Neural cell (in vitro differentiated cells): Measurements from ENCODE around the gene MAGI1. TPM values are rescaled to one million over a fixed set of nuclear protein-coding genes. Genes with fewer than 3 reads are reported as not detected.

Experiments
- H2AFZ ChIP-seq: fragments of 200-600, 300-800 bp; sonication (generic), shearing (Covaris generic); 2 replicates; pipeline ENCODE4 v1.6.0; 2014; ENCODE audit warnings: low read depth, mild to moderate bottlenecking, antibody characterized with exemption, low read length, moderate library complexity
- H3F3A ChIP-seq: fragments of 200-600 bp; shearing (Covaris generic); 2 replicates; pipeline ENCODE4 v1.6.1; 2016; ENCODE audit warnings: mild to moderate bottlenecking, moderate library complexity, mixed read lengths, antibody characterized with exemption, low read length; ENCODE audit not compliant: insufficient read depth, poor library complexity, severe bottlenecking
- H3K27ac ChIP-seq: fragments of 200-600, 300-800 bp; sonication (generic), shearing (Covaris generic); 2 replicates; pipeline ENCODE4 v1.5.1; 2014; ENCODE audit warnings: mild to moderate bottlenecking, low read length, moderate library complexity
- H3K27me3 ChIP-seq: fragments of 300-800, 200-600 bp; sonication (generic), shearing (Covaris generic); 2 replicates; pipeline ENCODE4 v1.6.0; 2014; ENCODE audit warnings: mild to moderate bottlenecking, low read depth, low read length, moderate library complexity; ENCODE audit not compliant: insufficient read depth
- H3K36me3 ChIP-seq: fragments of 300-800, 200-600 bp; sonication (generic), shearing (Covaris generic); 2 replicates; pipeline ENCODE4 v1.5.1; 2014; ENCODE audit warnings: mild to moderate bottlenecking, antibody characterized with exemption, low read length, moderate library complexity; ENCODE audit not compliant: insufficient read depth
- H3K4me2 ChIP-seq: fragments of 300-800, 200-600 bp; sonication (generic), shearing (Covaris generic); 2 replicates; pipeline ENCODE4 v1.6.0; 2014; ENCODE audit warnings: mild to moderate bottlenecking, low read length
- H3K4me3 ChIP-seq: fragments of 300-800, 200-600 bp; sonication (generic), shearing (Covaris generic); 2 replicates; pipeline ENCODE4 v1.5.1; 2014; ENCODE audit warnings: mild to moderate bottlenecking, low read length, moderate library complexity
- H3K79me2 ChIP-seq: fragments of 200-600 bp; shearing (Covaris generic); replicated peaks from 2 replicates; pipeline ENCODE4 v1.6.0; 2014; ENCODE audit warnings: mild to moderate bottlenecking, low read length, moderate library complexity; ENCODE audit not compliant: insufficient read depth
- H3K9ac ChIP-seq: fragments of 300-800, 200-600 bp; sonication (generic), shearing (Covaris generic); 2 replicates; pipeline ENCODE4 v1.6.1; 2016; ENCODE audit warnings: mild to moderate bottlenecking, low read length, mixed read lengths
- H3K9me2 ChIP-seq: fragments of 200-600 bp; shearing (Covaris generic); 2 replicates; pipeline ENCODE4 v1.6.1; 2016; ENCODE audit warnings: mild to moderate bottlenecking, low read length, mixed read lengths; ENCODE audit not compliant: insufficient read depth
- H3K9me3 ChIP-seq: fragments of 200-600, 300-800 bp; sonication (generic), shearing (Covaris generic); 2 replicates; pipeline ENCODE4 v1.6.1; 2016; ENCODE audit warnings: mild to moderate bottlenecking, mixed run types, low read length, moderate library complexity, mixed read lengths
- H4K20me1 ChIP-seq: fragments of 200-600 bp; shearing (Covaris generic); 2 replicates; pipeline ENCODE4 v1.6.1; 2016; ENCODE audit warnings: mild to moderate bottlenecking, mixed run types; ENCODE audit not compliant: insufficient read depth
- EP300 ChIP-seq: fragments of 450-650 bp; conservative IDR thresholded peaks from 2 replicates; pipeline ENCODE4 v1.6.1; 2014; ENCODE audit warnings: antibody characterized with exemption, mild to moderate bottlenecking, moderate library complexity; ENCODE audit not compliant: poor library complexity, severe bottlenecking
- EZH2 ChIP-seq: fragments of 200-600, 300-800 bp; shearing (Covaris generic), sonication (generic); IDR thresholded peaks from 2 replicates; pipeline ENCODE4 v1.6.1; 2014; ENCODE audit warnings: antibody characterized with exemption, low read length, borderline replicate concordance, mild to moderate bottlenecking; ENCODE audit not compliant: insufficient read depth, poor library complexity, severe bottlenecking
- MXI1 ChIP-seq: fragments of 450-650 bp; conservative IDR thresholded peaks from 2 replicates; pipeline ENCODE4 v1.6.1; 2014; ENCODE audit warnings: antibody characterized with exemption, mild to moderate bottlenecking; ENCODE audit not compliant: poor library complexity, severe bottlenecking
- POLR2AphosphoS5 ChIP-seq: IDR thresholded peaks from 2 replicates; pipeline ENCODE4 v1.6.1; 2012
- RAD21 ChIP-seq: fragments of 450-650 bp; conservative IDR thresholded peaks from 2 replicates; pipeline ENCODE4 v1.6.1; 2014; ENCODE audit warnings: antibody characterized with exemption, mild to moderate bottlenecking, moderate library complexity
- SMC3 ChIP-seq: fragments of 450-650 bp; conservative IDR thresholded peaks from 2 replicates; pipeline ENCODE4 v1.6.1; 2014; ENCODE audit warnings: antibody characterized with exemption, mild to moderate bottlenecking, moderate library complexity; ENCODE audit not compliant: poor library complexity
- TAF1 ChIP-seq: IDR thresholded peaks from 2 replicates; pipeline ENCODE4 v1.6.1; 2012; ENCODE audit warnings: low read depth
- polyA plus RNA-seq: library from polyadenylated mRNA; depleted of rRNA; stranded (reverse); fragments of >200 nt; gene quantifications from 2 replicates; pipeline ENCODE4 v1.2.3, GENCODE V29; 2014
- TF ChIP-seq, protein P1 (sequence below): IDR thresholded peaks from 2 replicates; pipeline ENCODE4 v1.6.1; 2012; ENCODE audit warnings: borderline replicate concordance
- TF ChIP-seq, protein P2 (sequence below): fragments of 450-650 bp; IDR thresholded peaks from 2 replicates; pipeline ENCODE4 v1.5.1; 2014; ENCODE audit warnings: antibody characterized with exemption, mild to moderate bottlenecking, moderate library complexity; ENCODE audit not compliant: poor library complexity, severe bottlenecking

MAGI1 gene
- polyA plus RNA-seq, 1 donor from 2014 or later, result 44.7 TPM

- TF ChIP-seq, protein P1, sequence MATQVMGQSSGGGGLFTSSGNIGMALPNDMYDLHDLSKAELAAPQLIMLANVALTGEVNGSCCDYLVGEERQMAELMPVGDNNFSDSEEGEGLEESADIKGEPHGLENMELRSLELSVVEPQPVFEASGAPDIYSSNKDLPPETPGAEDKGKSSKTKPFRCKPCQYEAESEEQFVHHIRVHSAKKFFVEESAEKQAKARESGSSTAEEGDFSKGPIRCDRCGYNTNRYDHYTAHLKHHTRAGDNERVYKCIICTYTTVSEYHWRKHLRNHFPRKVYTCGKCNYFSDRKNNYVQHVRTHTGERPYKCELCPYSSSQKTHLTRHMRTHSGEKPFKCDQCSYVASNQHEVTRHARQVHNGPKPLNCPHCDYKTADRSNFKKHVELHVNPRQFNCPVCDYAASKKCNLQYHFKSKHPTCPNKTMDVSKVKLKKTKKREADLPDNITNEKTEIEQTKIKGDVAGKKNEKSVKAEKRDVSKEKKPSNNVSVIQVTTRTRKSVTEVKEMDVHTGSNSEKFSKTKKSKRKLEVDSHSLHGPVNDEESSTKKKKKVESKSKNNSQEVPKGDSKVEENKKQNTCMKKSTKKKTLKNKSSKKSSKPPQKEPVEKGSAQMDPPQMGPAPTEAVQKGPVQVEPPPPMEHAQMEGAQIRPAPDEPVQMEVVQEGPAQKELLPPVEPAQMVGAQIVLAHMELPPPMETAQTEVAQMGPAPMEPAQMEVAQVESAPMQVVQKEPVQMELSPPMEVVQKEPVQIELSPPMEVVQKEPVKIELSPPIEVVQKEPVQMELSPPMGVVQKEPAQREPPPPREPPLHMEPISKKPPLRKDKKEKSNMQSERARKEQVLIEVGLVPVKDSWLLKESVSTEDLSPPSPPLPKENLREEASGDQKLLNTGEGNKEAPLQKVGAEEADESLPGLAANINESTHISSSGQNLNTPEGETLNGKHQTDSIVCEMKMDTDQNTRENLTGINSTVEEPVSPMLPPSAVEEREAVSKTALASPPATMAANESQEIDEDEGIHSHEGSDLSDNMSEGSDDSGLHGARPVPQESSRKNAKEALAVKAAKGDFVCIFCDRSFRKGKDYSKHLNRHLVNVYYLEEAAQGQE, result no peak
- no peak for TF ChIP-seq RAD21
- TF ChIP-seq TAF1, result no peak
- no peak for TF ChIP-seq EZH2
- TF ChIP-seq SMC3, result no peak
- TF ChIP-seq MXI1, result no peak
- TF ChIP-seq EP300, result no peak
- TF ChIP-seq, protein P2, sequence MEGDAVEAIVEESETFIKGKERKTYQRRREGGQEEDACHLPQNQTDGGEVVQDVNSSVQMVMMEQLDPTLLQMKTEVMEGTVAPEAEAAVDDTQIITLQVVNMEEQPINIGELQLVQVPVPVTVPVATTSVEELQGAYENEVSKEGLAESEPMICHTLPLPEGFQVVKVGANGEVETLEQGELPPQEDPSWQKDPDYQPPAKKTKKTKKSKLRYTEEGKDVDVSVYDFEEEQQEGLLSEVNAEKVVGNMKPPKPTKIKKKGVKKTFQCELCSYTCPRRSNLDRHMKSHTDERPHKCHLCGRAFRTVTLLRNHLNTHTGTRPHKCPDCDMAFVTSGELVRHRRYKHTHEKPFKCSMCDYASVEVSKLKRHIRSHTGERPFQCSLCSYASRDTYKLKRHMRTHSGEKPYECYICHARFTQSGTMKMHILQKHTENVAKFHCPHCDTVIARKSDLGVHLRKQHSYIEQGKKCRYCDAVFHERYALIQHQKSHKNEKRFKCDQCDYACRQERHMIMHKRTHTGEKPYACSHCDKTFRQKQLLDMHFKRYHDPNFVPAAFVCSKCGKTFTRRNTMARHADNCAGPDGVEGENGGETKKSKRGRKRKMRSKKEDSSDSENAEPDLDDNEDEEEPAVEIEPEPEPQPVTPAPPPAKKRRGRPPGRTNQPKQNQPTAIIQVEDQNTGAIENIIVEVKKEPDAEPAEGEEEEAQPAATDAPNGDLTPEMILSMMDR, result no peak
- no peak for TF ChIP-seq POLR2AphosphoS5
- H3K79me2 ChIP-seq, result no peaks in the 10 kb centered on the region
Observed at GRCh38 chr3:65907232-65908130, 131.2 kb downstream of the MAGI1 start.

GRCh38 chr3:65905771-65906170, 132.9 kb downstream of the MAGI1 start:
- Histone ChIP-seq H3K9me2 (no peaks in the 10 kb centered on the region), H3F3A (no peaks in the 10 kb centered on the region), H3K27me3 (no peaks in the 10 kb centered on the region), H3K79me2 (no peaks in the 10 kb centered on the region), H3K9me3 (no peaks in the 10 kb centered on the region), H3K27ac (no peak overlapping the region), H3K4me2 (no peak overlapping the region), H3K9ac (no peak overlapping the region), H3K36me3 (no peaks in the 10 kb centered on the region), H4K20me1 (no peaks in the 10 kb centered on the region), H2AFZ (no peak overlapping the region), H3K4me3 (no peak overlapping the region)
- TF ChIP-seq POLR2AphosphoS5 (no peak), EZH2 (no peak), MXI1 (no peak), RAD21 (no peak), EP300 (no peak), TAF1 (no peak), SMC3 (no peak)
- TF ChIP-seq, protein P2, result no peak
- TF ChIP-seq, protein P1, result no peak

More at GRCh38 chr3:65907232-65908130, 131.2 kb downstream of the MAGI1 start:
- H3K9ac ChIP-seq, result no peak overlapping the region
- no peaks in the 10 kb centered on the region for H3K36me3 ChIP-seq
- no peak overlapping the region for H3K27ac ChIP-seq
- H2AFZ ChIP-seq, result no peak overlapping the region
- no peaks in the 10 kb centered on the region for H4K20me1 ChIP-seq
- H3K4me2 ChIP-seq, result no peak overlapping the region
- H3K4me3 ChIP-seq, result no peak overlapping the region
- H3K9me2 ChIP-seq, result no peaks in the 10 kb centered on the region
- H3K9me3 ChIP-seq, result no peaks in the 10 kb centered on the region
- H3F3A ChIP-seq, result no peaks in the 10 kb centered on the region
- H3K27me3 ChIP-seq, result no peaks in the 10 kb centered on the region
